ENCODE results near the gene BACE1.

The BACE1 gene

DNA sequence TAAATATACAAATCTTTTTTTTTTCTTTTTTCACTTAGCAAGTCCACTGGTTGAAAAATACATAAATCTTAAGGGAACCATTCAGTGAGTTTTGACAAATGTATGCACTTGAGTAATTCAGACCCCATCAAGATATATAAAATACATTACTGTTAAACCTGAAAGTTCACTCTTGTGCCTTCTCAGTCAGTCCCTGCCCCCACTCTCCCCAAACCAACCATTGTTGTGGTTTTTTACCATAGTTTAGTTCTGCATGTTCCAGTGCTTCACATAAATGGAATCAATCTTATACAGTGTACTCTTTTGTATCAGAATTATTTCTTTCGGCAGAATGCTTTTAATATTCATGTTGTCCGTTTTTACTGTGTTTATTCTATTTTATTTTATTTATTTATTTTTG is 57.5 kb downstream of the BACE1 start:
- Histone ChIP-seq H3K4ac (ENCODE audit: low read depth in 1 of 2, low read length in 2 of 2) (no peak overlapping the region), H3K4me2 (ENCODE audit: low read length, poor library complexity, severe bottlenecking) (no peak overlapping the region), H2AFZ (ENCODE audit: low read depth, low read length) (no peak overlapping the region), H2BK120ac (ENCODE audit: low read depth, low read length) (no peak overlapping the region), H3K36me3 (ENCODE audit: control insufficient read depth in 1 of 2, insufficient read depth in 2 of 2, low read depth in 1 of 2, low read length in 2 of 2) (peaks cover 20 to 31% of the 10 kb centered on the region in 2 experiments), H4K91ac (ENCODE audit: low read length) (no peak overlapping the region), H2AK5ac (ENCODE audit: low read length, severe bottlenecking) (no peak overlapping the region), H3K27me3 (ENCODE audit: control insufficient read depth in 1 of 2, insufficient read depth in 1 of 2, low read length in 2 of 2) (no peaks in the 10 kb centered on the region), H3K9ac (ENCODE audit: low read length) (no peak overlapping the region), H3K79me1 (replicated peaks; ENCODE audit: low read length, poor library complexity, severe bottlenecking) (peaks cover 7% of the 10 kb centered on the region), H2BK15ac (ENCODE audit: low read depth, poor library complexity, severe bottlenecking) (no peak overlapping the region), H4K8ac (ENCODE audit: low read length) (no peak overlapping the region), H3K18ac (ENCODE audit: low read depth in 1 of 2, low read length in 2 of 2) (no peak overlapping the region), H3K4me3 (ENCODE audit: insufficient read depth in 1 of 2, low read depth in 1 of 2, low read length in 2 of 2) (no peak overlapping the region), H3K23ac (ENCODE audit: low read length in 2 of 2) (no peak overlapping the region), H3K4me1 (ENCODE audit: control insufficient read depth, insufficient read depth, low read depth, low read length) (no peaks in the 10 kb centered on the region), H3K14ac (ENCODE audit: low read length in 2 of 2) (no peak overlapping the region), H3K9me3 (ENCODE audit: control insufficient read depth, low read length) (no peaks in the 10 kb centered on the region), H2BK5ac (ENCODE audit: low read depth, low read length, poor library complexity, severe bottlenecking) (no peak overlapping the region), H3K27ac (ENCODE audit: low read length, poor library complexity, severe bottlenecking) (no peak overlapping the region), H2BK12ac (ENCODE audit: low read length in 2 of 2) (no peak overlapping the region)
- DNase-seq, result no peak
- WGBS, result no CpG with 5 or more reads among the region's 2 CpGs

DNA sequence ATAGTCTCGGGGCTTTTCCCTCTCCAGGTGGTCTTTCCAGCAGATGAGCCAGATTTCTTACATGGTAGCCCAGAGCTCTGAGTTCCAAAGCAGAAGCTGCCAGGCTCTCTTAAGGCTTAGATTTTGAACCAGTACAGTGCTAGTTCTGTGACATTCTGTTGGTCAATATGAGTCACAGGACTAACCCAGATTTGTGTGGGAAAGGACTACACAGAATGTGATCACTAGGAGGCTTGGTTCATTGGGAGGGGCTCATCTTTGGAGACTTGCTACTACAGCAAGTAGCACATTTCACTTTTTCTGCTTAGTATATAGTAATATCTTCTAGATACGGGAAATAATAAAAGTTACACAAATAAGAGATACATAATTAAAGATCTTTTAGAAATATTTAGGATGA is 59.5 kb downstream of the BACE1 start:
- H2BK15ac ChIP-seq (ENCODE audit: low read depth, poor library complexity, severe bottlenecking), result no peak overlapping the region
- H3K23ac ChIP-seq (ENCODE audit: low read length in 2 of 2), result no peak overlapping the region
- H4K91ac ChIP-seq (ENCODE audit: low read length), result no peak overlapping the region
- H3K36me3 ChIP-seq (ENCODE audit: control insufficient read depth in 1 of 2, insufficient read depth in 2 of 2, low read depth in 1 of 2, low read length in 2 of 2), result peaks cover 10 to 31% of the 10 kb centered on the region in 2 experiments
- H3K4me1 ChIP-seq (ENCODE audit: control insufficient read depth, insufficient read depth, low read depth, low read length), result no peaks in the 10 kb centered on the region
- no peaks in the 10 kb centered on the region for H3K27me3 ChIP-seq (ENCODE audit: control insufficient read depth in 1 of 2, insufficient read depth in 1 of 2, low read length in 2 of 2)
- WGBS, result 100% methylated on average over 1 of the region's 2 CpGs
- H2AK5ac ChIP-seq (ENCODE audit: low read length, severe bottlenecking), result no peak overlapping the region
- peak; percentile 42 for DNase-seq
- no peak overlapping the region for H4K8ac ChIP-seq (ENCODE audit: low read length)
- H3K9ac ChIP-seq (ENCODE audit: low read length), result no peak overlapping the region
- no peak overlapping the region for H2BK12ac ChIP-seq (ENCODE audit: low read length in 2 of 2)
- H2AFZ ChIP-seq (ENCODE audit: low read depth, low read length), result no peak overlapping the region
- no peak overlapping the region for H2BK5ac ChIP-seq (ENCODE audit: low read depth, low read length, poor library complexity, severe bottlenecking)
- peaks cover 4% of the 10 kb centered on the region for H3K79me1 ChIP-seq (replicated peaks; ENCODE audit: low read length, poor library complexity, severe bottlenecking)
- no peak overlapping the region for H3K4ac ChIP-seq (ENCODE audit: low read depth in 1 of 2, low read length in 2 of 2)
- no peak overlapping the region for H3K27ac ChIP-seq (ENCODE audit: low read length, poor library complexity, severe bottlenecking)
- H3K4me3 ChIP-seq (ENCODE audit: insufficient read depth in 1 of 2, low read depth in 1 of 2, low read length in 2 of 2), result no peak overlapping the region
- no peak overlapping the region for H3K14ac ChIP-seq (ENCODE audit: low read length in 2 of 2)
- no peak overlapping the region for H2BK120ac ChIP-seq (ENCODE audit: low read depth, low read length)
- no peak overlapping the region for H3K4me2 ChIP-seq (ENCODE audit: low read length, poor library complexity, severe bottlenecking)
- no peaks in the 10 kb centered on the region for H3K9me3 ChIP-seq (ENCODE audit: control insufficient read depth, low read length)
- no peak overlapping the region for H3K18ac ChIP-seq (ENCODE audit: low read depth in 1 of 2, low read length in 2 of 2)

DNA sequence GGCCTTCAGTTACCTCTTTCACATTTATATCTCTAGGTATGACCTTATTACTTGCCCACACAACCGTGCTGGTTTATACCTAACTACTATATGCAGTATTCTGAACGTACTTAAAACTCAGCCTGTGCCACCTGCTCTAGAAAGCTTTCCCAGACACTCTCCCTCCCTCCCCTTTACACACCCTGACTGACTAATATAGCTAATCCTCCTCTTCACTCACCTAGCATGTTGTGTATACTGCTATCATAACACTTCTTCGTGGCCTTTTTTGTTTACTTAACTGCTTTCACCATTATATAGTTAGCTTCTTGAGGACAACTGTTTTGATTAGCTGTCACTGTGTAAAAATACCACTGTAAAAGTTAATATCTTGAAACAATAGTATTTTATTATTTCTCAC is 60.1 kb downstream of the BACE1 start:
- Histone ChIP-seq H3K4me3 (ENCODE audit: insufficient read depth in 1 of 2, low read depth in 1 of 2, low read length in 2 of 2) (no peak overlapping the region), H3K18ac (ENCODE audit: low read depth in 1 of 2, low read length in 2 of 2) (no peak overlapping the region), H3K14ac (ENCODE audit: low read length in 2 of 2) (no peak overlapping the region), H2BK5ac (ENCODE audit: low read depth, low read length, poor library complexity, severe bottlenecking) (no peak overlapping the region), H3K4ac (ENCODE audit: low read depth in 1 of 2, low read length in 2 of 2) (no peak overlapping the region), H4K8ac (ENCODE audit: low read length) (no peak overlapping the region), H3K4me1 (ENCODE audit: control insufficient read depth, insufficient read depth, low read depth, low read length) (no peaks in the 10 kb centered on the region), H2AFZ (ENCODE audit: low read depth, low read length) (no peak overlapping the region), H2BK120ac (ENCODE audit: low read depth, low read length) (no peak overlapping the region), H3K4me2 (ENCODE audit: low read length, poor library complexity, severe bottlenecking) (no peak overlapping the region), H2BK12ac (ENCODE audit: low read length in 2 of 2) (no peak overlapping the region), H3K9ac (ENCODE audit: low read length) (no peak overlapping the region), H3K23ac (ENCODE audit: low read length in 2 of 2) (no peak overlapping the region), H2BK15ac (ENCODE audit: low read depth, poor library complexity, severe bottlenecking) (no peak overlapping the region), H4K91ac (ENCODE audit: low read length) (no peak overlapping the region), H2AK5ac (ENCODE audit: low read length, severe bottlenecking) (no peak overlapping the region), H3K9me3 (ENCODE audit: control insufficient read depth, low read length) (no peaks in the 10 kb centered on the region), H3K36me3 (ENCODE audit: control insufficient read depth in 1 of 2, insufficient read depth in 2 of 2, low read depth in 1 of 2, low read length in 2 of 2) (peaks cover 9 to 30% of the 10 kb centered on the region in 2 experiments), H3K79me1 (replicated peaks; ENCODE audit: low read length, poor library complexity, severe bottlenecking) (peaks cover 4% of the 10 kb centered on the region), H3K27ac (ENCODE audit: low read length, poor library complexity, severe bottlenecking) (no peak overlapping the region), H3K27me3 (ENCODE audit: control insufficient read depth in 1 of 2, insufficient read depth in 1 of 2, low read length in 2 of 2) (no peaks in the 10 kb centered on the region)
- WGBS, result 94% methylated on average over 2 of the region's 3 CpGs
- DNase-seq, result no peak

DNA sequence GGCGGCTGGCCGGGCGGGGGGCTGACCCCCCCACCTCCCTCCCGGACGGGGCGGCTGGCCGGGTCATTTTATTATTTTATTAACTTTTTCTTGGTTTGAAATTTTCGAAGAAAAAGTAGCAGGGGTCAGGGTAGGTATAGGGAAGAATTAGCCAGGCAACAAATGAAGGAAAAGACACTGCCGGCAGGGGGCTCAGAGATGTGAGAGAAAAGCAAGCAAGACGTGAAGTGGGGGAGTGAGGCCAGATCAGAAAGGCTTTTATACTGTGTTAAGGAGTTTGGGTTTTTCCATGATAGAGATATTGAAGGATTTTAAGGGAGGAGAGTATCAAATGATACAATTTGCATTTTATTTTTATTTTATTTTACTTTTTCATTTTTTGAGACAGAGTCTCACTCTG is 64.5 kb downstream of the BACE1 start:
- Histone ChIP-seq H4K8ac (ENCODE audit: low read length) (no peak overlapping the region), H2AFZ (ENCODE audit: low read depth, low read length) (no peak overlapping the region), H4K91ac (ENCODE audit: low read length) (no peak overlapping the region), H2BK5ac (ENCODE audit: low read depth, low read length, poor library complexity, severe bottlenecking) (no peak overlapping the region), H3K27ac (ENCODE audit: low read length, poor library complexity, severe bottlenecking) (no peak overlapping the region), H3K4ac (ENCODE audit: low read depth in 1 of 2, low read length in 2 of 2) (no peak overlapping the region), H3K14ac (ENCODE audit: low read length in 2 of 2) (no peak overlapping the region), H2BK12ac (ENCODE audit: low read length in 2 of 2) (no peak overlapping the region), H3K4me1 (ENCODE audit: control insufficient read depth, insufficient read depth, low read depth, low read length) (no peaks in the 10 kb centered on the region), H3K9me3 (ENCODE audit: control insufficient read depth, low read length) (no peaks in the 10 kb centered on the region), H2BK15ac (ENCODE audit: low read depth, poor library complexity, severe bottlenecking) (no peak overlapping the region), H2AK5ac (ENCODE audit: low read length, severe bottlenecking) (no peak overlapping the region), H3K4me3 (ENCODE audit: insufficient read depth in 1 of 2, low read depth in 1 of 2, low read length in 2 of 2) (no peak overlapping the region), H2BK120ac (ENCODE audit: low read depth, low read length) (no peak overlapping the region), H3K27me3 (ENCODE audit: control insufficient read depth in 1 of 2, insufficient read depth in 1 of 2, low read length in 2 of 2) (no peaks in the 10 kb centered on the region), H3K36me3 (ENCODE audit: control insufficient read depth in 1 of 2, insufficient read depth in 2 of 2, low read depth in 1 of 2, low read length in 2 of 2) (peaks cover 20 to 59% of the 10 kb centered on the region in 2 experiments), H3K18ac (ENCODE audit: low read depth in 1 of 2, low read length in 2 of 2) (no peak overlapping the region), H3K23ac (ENCODE audit: low read length in 2 of 2) (no peak overlapping the region), H3K79me1 (replicated peaks; ENCODE audit: low read length, poor library complexity, severe bottlenecking) (peaks cover 5% of the 10 kb centered on the region), H3K4me2 (ENCODE audit: low read length, poor library complexity, severe bottlenecking) (no peak overlapping the region), H3K9ac (ENCODE audit: low read length) (no peak overlapping the region)
- over 99% methylated on average over 7 of the region's 10 CpGs for WGBS
- DNase-seq, result no peak

All from mesenchymal stem cell (in vitro differentiated cells and primary cell).